ENCODE data around the gene DNPEP. TPM values are rescaled to one million over a fixed set of nuclear protein-coding genes. Genes with fewer than 3 reads are reported as not detected.
"Not testable (repeated sequence)": the region's sequence is repeated elsewhere in the genome, so short reads cannot be mapped to it uniquely, and the experiment has no call there.

The DNPEP gene
- total RNA-seq, 2 donors from 2014 or later, result 41.9 to 44.0 TPM

GRCh38 chr2:219404954-219405353 lies 17.2 kb upstream of the DNPEP start:
- peak; percentile 78 for DNase-seq (ENCODE audit: low spot score)
- intact Hi-C loops (cut with DNase I), result loop anchor here (2.0 to 10.0 kb wide), 3 partner anchors 14 to 122 kb away; partner anchors contain the start of gene DES (in 1 of the 2)

GRCh38 chr2:219404291-219404910 lies 16.7 kb upstream of the DNPEP start:
- DNase-seq (ENCODE audit: low spot score), result peak; percentile 83
- intact Hi-C loops (cut with DNase I), result loop anchor here (2.0 to 10.0 kb wide), 3 partner anchors 14 to 123 kb away; partner anchors contain the start of gene DES (in 1 of the 2)

- intact Hi-C loops (cut with DNase I), result loop anchor here (2.0 to 10.0 kb wide), 4 partner anchors 15 to 127 kb away; partner anchors contain the start of gene DES (in 1 of the 2)
- DNase-seq (ENCODE audit: low spot score), result peak; percentile 20
These were observed 16.1 kb upstream of the DNPEP start for GRCh38 chr2:219403861-219404260.

DNA sequence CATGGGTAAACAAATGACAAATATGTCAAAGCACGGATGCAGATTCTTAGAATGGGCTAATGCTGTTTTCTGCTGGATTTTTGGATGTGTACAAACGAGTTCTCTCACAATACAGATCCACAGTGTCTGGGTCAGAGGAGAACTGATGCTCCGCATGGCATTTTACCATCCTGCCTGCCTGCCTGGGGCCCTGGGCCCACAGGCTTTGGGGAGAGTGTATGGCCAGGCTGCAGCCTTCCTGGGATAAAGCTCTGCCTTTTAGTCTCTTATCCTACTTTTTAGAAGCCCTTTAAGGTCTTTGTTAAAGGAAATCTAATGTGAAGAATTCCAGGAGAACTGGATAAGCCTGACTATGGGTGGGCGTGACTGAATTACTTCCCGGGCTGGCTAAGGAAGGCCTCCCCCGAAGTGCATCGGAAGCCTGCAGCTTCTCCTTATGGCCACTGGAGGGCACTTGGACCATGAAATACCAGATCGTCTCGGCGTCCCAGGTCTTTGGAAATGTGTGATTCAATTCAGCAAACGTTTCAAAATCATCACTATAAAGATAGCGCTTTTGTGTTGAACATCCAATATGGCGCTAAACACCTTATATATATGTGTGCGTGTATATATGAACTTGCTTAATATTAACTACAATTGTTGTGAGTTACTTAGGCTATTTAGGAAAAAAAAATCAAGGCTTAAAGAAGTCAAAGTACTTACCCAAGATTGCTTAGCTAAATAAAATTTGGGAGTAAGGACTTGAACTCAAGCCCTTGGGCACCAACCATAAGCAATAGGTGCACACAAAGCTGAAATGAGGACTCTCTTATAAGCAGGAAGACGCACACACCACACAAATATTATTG lies 15.2 kb upstream of the DNPEP start:
- peak; percentile 85 for DNase-seq (ENCODE audit: low spot score)
- intact Hi-C loops (cut with DNase I), result loop anchor here (2.0 to 10.0 kb wide), 3 partner anchors 72 to 128 kb away; no protein-coding TSS in a partner anchor

DNA sequence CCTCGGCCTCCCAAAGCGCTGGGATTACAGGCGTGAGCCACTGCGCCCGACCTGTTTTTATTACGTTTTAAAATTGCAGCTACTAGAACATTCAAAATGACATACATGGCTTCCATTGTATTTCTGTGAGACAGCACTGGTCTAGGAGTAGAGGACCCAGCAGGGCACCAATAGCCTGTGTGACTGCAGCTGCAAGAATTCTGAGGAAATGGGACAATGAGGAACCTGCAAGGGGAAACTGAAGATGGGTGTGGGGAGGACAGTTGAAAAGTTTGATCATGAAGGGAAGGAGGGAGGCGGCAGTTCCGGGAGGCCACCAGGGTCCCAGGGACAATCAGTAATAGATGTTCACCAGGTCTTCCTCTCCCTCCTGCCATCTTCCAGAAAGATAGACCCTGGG lies 13.9 kb upstream of the DNPEP start:
- intact Hi-C loops (cut with DNase I), result loop anchor here (2.0 to 10.0 kb wide), 3 partner anchors 73 to 129 kb away; no protein-coding TSS in a partner anchor

GRCh38 chr2:219400562-219400961 lies 12.8 kb upstream of the DNPEP start:
- peak; percentile 74 for DNase-seq (ENCODE audit: low spot score)
- intact Hi-C loops (cut with DNase I), result loop anchor here (5.0 to 10.0 kb wide), 2 partner anchors 74 to 127 kb away; no protein-coding TSS in a partner anchor

More for the DNA sequence above, 13.9 kb upstream of the DNPEP start:
- DNase-seq (ENCODE audit: low spot score), result peak; percentile 56

DNA sequence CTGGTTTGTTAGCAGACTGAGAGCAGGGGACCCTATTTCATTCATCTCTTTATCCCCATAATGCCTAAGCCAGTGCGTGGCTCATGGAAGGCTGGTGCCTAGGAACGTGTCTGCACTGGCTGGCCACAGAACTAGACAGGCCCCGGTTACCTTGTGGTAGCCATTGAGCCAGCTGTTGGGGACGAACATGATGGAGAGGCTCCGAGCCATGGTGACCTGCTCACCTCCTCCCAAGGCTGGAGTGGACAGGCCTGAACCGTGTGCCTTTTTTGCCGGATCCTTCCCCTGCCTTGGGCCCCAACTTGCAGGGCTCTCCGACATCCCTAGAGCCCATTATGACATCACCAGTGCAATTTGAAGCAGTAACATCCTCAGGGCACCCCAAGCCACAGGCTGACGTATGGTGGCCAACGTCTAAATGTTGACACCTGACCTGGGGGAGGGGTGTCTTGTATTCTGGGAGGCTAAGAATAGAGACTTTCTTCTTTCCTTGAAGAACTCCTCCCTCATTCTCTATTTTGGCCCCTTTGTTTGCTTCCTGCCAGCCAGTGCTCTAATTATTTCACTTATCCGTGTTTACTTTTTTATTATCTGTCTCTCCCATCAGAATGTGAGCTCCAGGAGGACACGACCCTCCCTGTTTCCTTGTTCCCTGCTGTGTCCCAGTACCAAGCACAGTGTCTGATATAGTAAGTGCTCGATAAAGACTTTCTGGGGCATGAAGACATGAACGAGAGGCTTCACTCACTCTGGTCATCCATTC lies 12.2 kb upstream of the DNPEP start:
- DNase-seq (ENCODE audit: low spot score), result peak; percentile 53
- intact Hi-C loops (cut with DNase I), result loop anchor here (5.0 to 10.0 kb wide), 2 partner anchors 75 to 127 kb away; no protein-coding TSS in a partner anchor

DNA sequence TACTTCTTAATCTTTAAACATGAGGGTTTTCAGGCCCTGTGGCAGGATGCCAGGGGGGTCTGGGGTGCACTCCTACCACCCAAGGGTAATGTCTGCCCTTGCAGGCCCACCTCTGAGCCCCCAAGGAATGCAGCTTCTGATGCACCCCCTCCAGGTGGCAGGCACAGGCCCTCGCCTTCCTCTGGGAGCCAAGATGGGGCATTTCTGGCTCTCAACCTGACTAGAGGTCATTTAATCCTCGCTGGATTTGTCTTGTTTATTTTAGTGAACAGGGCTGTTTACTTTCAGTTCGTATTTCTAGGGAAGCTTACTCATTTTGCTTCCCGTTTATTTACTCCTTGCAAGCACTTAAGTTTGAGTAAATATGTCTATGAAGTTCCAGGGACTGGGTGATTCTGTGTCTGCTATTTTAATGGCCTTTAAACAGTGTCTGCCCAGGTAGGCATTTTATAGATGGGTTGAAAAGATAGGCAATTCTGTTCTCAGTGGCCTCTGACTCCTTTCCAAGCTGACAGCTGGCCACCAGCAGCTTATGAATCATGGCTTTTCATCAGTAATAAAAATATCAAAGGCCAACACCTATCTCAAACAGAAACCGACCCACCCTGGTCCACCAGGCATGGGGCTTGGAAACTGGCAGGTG lies 11.1 kb upstream of the DNPEP start:
- DNase-seq (ENCODE audit: low spot score), result peak; percentile 49
- intact Hi-C loops (cut with DNase I), result no loop called here

DNA sequence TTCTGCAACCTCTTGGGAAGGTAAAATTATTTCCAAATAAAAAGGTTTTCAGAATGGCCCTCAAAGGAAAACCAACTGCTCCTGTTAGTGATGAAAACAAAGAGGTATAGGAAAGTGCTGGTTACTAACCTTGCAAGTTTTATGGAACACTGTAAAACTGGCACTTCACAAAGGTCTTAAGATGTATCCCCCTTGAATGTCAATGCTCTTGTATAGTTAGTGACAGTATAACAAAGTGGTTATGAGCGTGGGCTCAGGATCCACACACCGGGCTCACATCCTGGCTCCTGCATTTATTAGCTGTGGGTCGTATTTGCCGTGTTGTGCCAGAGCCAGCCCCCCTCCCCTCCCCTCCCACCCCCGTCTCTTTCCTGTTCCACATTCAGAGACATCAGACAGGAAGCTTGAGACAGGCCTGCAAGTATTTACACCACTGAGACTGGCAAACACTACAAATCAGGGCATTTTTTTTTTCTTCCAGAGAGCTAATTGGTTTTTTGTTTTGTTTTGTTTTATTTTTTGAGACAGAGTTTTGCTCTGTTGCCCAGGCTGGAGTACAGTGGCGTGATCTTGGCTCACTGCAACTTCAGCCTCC lies 9.2 kb upstream of the DNPEP start:
- intact Hi-C loops (cut with DNase I), result no loop called here
- no peak for DNase-seq (ENCODE audit: low spot score)

DNA sequence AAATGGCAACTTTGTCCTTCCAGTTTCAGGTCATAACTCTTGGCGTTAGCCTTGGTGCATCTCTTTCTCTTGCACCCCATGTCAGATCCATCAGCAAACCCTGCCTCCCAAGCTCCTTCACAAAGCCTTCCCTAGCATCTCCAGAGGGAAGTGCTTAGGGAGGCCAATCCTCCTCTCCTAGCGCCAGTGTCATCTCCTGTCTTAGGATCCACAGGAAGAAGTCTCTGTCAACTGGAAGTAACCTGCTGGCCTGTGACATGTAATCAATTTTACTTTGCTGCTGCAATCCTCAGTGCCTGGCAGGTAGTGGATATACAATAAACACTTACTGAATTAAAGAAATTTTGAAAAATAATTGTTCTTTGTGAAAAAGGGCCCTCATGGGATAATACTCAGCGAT lies 7.9 kb upstream of the DNPEP start:
- intact Hi-C loops (cut with DNase I), result no loop called here
- DNase-seq (ENCODE audit: low spot score), result no peak

GRCh38 chr2:219395056-219395455 lies 7.3 kb upstream of the DNPEP start:
- DNase-seq (ENCODE audit: low spot score); intact Hi-C loops (cut with DNase I): not testable (repeated sequence)

DNA sequence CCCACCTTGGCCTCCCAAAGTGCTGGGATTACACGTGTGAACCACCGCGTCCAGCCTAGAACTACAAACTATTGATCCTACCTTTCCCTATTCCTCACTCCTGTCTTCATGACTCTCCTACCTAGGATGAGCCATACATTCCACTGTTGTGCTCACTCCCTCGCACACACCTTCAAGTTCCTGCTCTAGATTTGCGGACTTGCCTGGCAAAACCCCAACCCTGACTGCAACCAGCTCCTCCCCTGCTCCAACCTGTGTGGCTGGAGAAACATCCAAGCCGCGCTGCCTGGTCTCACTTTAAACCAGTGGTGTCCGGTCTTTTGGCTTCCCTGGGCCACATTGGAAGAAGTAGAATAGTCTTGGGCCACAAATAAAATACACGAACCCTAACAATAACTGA lies 5.0 kb upstream of the DNPEP start:
- DNase-seq (ENCODE audit: low spot score), result no peak

DNA sequence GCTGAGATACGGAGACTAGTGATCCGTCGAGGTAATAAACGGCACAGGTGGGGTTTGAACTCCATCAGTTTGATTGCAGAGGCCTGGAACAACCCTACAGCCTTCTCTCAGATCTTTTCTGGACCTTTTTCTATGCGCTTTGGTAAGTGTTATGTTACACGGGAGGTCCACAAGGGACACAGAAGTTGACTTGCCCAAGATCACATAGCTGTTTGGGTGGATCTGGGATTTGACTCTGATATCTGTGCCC lies 1.1 kb upstream of the DNPEP start:
- intact Hi-C loops (cut with DNase I), result loop anchor here (5.0 to 10.0 kb wide), 2 partner anchors 224 to 568 kb away; partner anchors contain the start of gene NHEJ1 (in 1 of the 2)
- no peak for DNase-seq (ENCODE audit: low spot score)

More for the DNA sequence above, 5.0 kb upstream of the DNPEP start:
- intact Hi-C loops (cut with DNase I), result no loop called here

DNA sequence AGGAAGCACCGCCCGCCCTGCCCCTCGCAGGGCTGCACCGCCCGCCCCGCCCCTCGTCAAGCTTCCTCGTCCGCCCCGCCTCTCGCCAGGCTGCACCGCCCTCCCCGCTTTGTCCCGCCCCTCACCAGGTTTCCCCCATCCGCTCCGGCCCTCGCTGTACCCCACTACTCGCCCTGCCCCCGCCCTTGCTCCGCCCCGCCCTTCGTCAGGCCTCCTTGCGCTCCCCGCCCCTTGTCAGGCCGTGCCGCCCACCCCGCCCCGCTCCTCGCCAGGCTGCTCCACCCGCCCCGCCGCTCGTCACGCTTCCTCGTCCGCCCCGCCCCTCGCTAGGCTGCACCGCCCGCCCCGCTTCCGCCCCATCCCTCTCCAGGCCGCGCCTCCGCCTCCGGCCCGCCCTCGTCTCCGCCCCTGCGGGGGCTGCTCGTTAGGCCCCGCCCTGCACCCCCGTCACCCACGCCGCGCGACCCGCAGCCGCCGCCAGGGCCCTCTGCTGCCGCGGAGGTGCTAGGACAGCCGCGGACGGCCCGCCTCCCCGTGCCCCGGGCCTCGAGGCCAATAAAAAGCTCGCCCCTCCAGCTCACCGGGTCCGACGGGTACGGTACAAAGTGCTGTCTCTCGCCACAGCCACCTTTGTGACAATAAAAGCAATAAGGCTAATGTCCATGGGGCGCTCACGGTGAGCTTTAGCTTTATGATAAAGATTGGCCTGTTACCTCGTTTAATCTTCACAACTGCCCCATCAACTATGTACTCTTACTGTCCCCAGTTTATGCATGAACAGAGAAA lies 602 bp upstream of the DNPEP start:
- intact Hi-C loops (cut with DNase I), result loop anchor here (5.0 to 10.0 kb wide), 2 partner anchors 224 to 569 kb away; partner anchors contain the start of gene NHEJ1 (in 1 of the 2)
- DNase-seq (ENCODE audit: low spot score), result peak; percentile 100

DNA sequence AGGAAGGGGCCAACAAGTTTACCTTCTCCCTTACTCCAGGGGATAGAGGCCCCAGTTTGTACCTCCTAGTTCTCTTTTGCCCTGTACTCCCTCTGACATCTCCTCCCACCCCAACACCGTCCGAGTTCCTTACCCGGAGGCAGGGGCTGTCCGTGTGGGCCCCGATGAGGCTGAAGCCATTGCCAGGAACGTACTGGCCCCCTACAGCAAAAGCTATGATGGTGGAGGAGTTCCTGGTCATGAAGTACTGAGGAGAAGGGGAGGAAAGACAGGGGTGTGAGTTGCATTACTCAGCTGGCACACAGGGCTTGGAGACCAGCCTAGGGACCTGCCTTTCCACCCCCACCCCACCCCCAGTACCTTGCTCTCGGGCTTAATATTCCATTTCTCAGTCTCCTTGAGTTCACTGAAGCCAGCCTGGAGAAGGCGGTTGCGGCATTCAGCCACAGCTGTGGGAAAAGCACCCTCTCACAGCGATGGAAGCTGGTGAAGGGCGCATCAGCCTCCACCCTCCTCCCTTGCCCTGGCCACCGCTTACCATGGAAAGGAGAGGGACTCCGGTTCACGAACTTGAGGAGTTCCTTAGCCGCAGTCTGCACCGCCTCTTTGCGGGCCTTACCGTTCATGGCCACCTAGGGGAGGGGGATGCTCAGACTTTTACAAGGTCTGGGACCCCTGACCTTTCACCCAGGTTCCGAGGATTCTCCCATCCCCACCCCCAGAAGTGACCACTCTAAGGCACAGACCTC lies 1.0 kb downstream of the DNPEP start:
- intact Hi-C loops (cut with DNase I), result loop anchor here (5.0 to 10.0 kb wide), 2 partner anchors 222 to 571 kb away; partner anchors contain the start of gene NHEJ1 (in 1 of the 2)
- no peak for DNase-seq (ENCODE audit: low spot score)

DNA sequence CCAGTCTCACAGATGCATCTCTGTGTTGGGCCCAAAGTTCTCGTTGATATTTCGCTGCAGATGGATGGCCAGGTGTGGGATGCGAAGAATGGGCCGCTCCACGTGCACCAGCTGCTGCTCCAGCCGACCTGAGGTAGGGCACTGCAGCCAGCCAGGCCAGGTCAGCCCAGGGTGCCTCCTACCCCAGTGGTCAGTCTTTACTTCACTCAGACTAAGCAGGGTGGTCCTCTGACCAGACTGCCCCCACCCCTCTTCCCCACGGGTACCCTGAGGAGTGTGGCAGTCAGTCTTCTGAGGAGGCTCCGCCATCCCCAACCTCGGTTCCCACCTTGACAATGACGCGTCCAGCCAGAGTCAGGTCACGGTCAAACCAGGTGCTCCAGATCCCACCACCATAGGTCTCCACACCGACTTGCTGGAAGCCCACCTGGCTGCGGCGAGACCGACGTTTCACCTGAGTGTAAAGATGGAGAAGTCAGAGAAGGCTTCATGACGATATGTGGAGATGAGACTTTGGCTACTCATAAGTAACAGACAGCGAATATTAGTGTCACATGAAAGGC lies 1.7 kb downstream of the DNPEP start:
- DNase-seq (ENCODE audit: low spot score), result no peak
- intact Hi-C loops (cut with DNase I), result loop anchor here (5.0 to 10.0 kb wide), 2 partner anchors 221 to 571 kb away; partner anchors contain the start of gene NHEJ1 (in 1 of the 2)

Data from posterior vena cava (tissue), 2 donors.